NCI-H2196 (cell line): ENCODE data around the gene ZMYND8.
"Not testable (repeated sequence)": the region's sequence is repeated elsewhere in the genome, so short reads cannot be mapped to it uniquely, and the experiment has no call there.

Experiments used
- DNase-seq: peaks from one replicate; lab custom pipeline; 2025; ENCODE audit not compliant: unreplicated experiment; lab: John Stamatoyannopoulos, UW

The ZMYND8 gene

GRCh38 chr20:47206962-47207641, 149.4 kb downstream of the ZMYND8 start:
- no peak for DNase-seq

GRCh38 chr20:47206552-47206951, 149.9 kb downstream of the ZMYND8 start:
- not testable (repeated sequence) for DNase-seq

GRCh38 chr20:47205577-47206123, 150.8 kb downstream of the ZMYND8 start:
- DNase-seq: peak; percentile 68

- DNase-seq: not testable (repeated sequence)
Measured at GRCh38 chr20:47204850-47205122, 151.7 kb downstream of the ZMYND8 start.

- DNase-seq: no peak
Measured at GRCh38 chr20:47204008-47204849, 152.3 kb downstream of the ZMYND8 start.

GRCh38 chr20:47202733-47203667, 153.5 kb downstream of the ZMYND8 start:
- DNase-seq: no peak

GRCh38 chr20:47201074-47201730, 155.3 kb downstream of the ZMYND8 start:
- no peak for DNase-seq

GRCh38 chr20:47198996-47199552, 157.4 kb downstream of the ZMYND8 start:
- DNase-seq: no peak

- no peak for DNase-seq
Measured at GRCh38 chr20:47198254-47198671, 158.2 kb downstream of the ZMYND8 start.

- peak; percentile 76 for DNase-seq
Measured at GRCh38 chr20:47196091-47197081, 160.1 kb downstream of the ZMYND8 start.

GRCh38 chr20:47195573-47195972, 160.9 kb downstream of the ZMYND8 start:
- no peak for DNase-seq

- DNase-seq: no peak
Measured at GRCh38 chr20:47191956-47192355, 164.5 kb downstream of the ZMYND8 start.

GRCh38 chr20:47191074-47191673, 165.3 kb downstream of the ZMYND8 start:
- no peak for DNase-seq

GRCh38 chr20:47189060-47189459, 167.4 kb downstream of the ZMYND8 start:
- no peak for DNase-seq

- DNase-seq: no peak
Measured at GRCh38 chr20:47188540-47188939, 168.0 kb downstream of the ZMYND8 start.

GRCh38 chr20:47187450-47188195, 168.9 kb downstream of the ZMYND8 start:
- no peak for DNase-seq

GRCh38 chr20:47183367-47183766, 173.1 kb downstream of the ZMYND8 start:
- DNase-seq: no peak
